ENCODE measurements around the gene CPXM2.

DNA sequence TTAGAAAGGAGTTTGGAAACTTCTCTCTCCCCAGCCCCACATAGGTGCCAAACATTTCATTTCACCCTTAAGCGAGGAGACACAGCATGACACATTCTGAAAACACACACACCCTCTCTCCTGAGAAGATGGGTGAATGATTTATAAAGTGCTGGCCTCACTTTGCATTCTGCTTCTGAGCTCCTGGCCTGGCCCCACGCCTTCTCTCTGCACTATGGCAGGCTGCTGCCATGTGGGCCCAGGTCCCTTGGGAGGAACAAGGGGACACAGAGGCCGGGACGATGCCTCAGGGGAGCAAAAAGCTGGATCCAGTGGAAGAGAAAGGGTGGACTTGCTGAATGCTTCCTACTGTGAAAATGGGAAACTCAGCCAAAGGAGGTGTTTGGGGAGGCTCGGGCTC is 56.0 kb downstream of the CPXM2 start:
- TF ChIP-seq FOXM1 (IDR thresholded peaks at IDR 0.05; ENCODE audit: borderline replicate concordance), result no peak
- no peak for TF ChIP-seq TARDBP (IDR thresholded peaks at IDR 0.05)
- no peak for TF ChIP-seq SP1 (IDR thresholded peaks at IDR 0.05)
- no peak for TF ChIP-seq L3MBTL2 (conservative IDR thresholded peaks at IDR 0.05)
- no peak for TF ChIP-seq ZNF384 (IDR thresholded peaks at IDR 0.05)
- TF ChIP-seq SUZ12 (IDR thresholded peaks at IDR 0.05), result no peak
- no peak for TF ChIP-seq FOXK2 (IDR thresholded peaks at IDR 0.05)
- no peak for TF ChIP-seq ELF4 (IDR thresholded peaks at IDR 0.05)
- no peak for TF ChIP-seq LEF1 (IDR thresholded peaks at IDR 0.05; ENCODE audit: borderline replicate concordance)
